ENCODE data around the gene TACC2.

- TF ChIP-seq CTCF (IDR thresholded peaks at IDR 0.05) (no peak), POLR2A (IDR thresholded peaks at IDR 0.05) (no peak)
These were observed 24.4 kb downstream of the TACC2 start for GRCh38 chr10:122013311-122013780.

All from lower leg skin (tissue), 3 donors.